ENCODE data around the gene SPATS2L.

Gene SPATS2L

DNA sequence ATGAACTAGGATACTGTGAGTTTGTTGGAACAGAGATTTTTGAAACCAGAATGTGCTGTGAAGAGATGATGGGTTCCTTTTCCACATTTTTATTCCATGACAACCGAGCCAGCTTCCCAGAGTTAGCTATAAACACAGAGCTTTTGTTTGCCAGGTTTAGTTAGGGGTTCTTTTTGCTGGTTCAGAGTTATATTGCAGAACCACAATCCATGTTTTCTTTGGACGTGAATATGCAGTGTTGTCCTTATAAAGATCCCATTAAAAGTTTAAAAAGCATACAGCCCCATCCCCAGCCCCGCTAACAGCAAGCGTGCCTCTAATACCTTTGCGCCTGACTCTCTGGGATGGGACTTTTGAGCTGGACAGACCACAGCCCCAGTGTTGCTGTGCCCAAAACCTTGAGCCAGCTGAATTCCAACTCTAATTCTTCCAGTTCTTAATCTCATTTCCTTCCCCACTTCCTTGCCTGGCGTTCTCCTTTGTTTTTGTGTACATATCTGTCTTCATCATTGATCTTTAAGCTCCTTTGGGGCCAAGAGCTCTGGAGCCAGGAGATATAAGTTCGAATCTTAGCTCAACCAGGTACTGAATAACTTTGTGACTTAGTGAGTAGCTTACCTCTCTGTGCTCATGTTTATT is 72.3 kb downstream of the SPATS2L start:
- DNase-seq (ENCODE audit: low spot score), result no peak

DNA sequence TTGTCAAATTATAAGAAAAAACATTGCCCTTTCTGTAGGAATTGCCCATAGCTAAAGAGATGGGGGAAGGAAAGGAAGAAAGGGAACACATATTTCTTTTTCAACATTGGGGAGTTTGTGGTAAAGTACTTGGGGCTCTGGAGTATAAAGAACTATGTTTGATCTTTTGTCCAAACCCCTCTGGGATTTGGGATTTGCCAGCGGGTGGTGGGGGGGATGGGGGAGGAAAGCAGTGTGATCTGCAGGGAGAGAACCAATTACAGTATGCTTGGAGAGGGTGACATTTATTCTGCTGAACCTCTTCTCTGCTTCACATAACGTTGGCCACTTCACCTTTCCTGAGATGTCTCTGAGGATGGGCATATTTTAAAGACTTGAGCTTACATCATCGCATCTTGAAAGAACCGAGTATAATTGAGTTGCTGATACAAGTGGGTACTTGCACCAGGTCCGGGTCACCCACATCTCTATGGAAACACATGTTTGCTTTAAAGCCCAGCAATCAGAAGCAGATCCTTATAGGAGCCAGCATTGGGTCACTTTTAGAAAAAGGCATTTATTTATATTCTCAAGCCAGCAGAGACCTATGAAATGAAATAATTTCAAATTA is 73.1 kb downstream of the SPATS2L start:
- no peak for DNase-seq (ENCODE audit: low spot score)

DNA sequence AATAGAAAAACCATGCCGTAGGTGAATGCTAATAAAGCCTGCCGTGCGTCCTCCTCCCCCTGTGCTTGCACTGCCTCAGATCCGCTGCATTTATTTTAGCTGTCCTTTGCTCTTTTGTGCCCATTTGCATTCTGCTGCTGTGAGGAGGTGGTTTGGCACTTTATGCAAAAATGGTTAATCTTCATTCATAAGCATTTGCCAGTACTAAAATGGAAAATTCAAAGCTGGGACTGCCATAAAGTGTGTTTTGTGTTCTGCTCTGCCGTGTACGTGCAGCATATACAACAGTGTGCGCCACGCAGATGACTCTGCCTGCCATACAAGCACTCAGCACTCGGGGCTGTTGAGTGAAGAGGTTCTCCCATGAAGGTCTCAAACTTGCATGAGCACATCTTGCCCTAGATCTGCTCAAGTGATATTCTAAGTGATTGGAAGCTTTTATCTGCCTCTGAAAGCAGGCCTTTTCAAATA is 73.6 kb downstream of the SPATS2L start:
- no peak for DNase-seq (ENCODE audit: low spot score)

DNA sequence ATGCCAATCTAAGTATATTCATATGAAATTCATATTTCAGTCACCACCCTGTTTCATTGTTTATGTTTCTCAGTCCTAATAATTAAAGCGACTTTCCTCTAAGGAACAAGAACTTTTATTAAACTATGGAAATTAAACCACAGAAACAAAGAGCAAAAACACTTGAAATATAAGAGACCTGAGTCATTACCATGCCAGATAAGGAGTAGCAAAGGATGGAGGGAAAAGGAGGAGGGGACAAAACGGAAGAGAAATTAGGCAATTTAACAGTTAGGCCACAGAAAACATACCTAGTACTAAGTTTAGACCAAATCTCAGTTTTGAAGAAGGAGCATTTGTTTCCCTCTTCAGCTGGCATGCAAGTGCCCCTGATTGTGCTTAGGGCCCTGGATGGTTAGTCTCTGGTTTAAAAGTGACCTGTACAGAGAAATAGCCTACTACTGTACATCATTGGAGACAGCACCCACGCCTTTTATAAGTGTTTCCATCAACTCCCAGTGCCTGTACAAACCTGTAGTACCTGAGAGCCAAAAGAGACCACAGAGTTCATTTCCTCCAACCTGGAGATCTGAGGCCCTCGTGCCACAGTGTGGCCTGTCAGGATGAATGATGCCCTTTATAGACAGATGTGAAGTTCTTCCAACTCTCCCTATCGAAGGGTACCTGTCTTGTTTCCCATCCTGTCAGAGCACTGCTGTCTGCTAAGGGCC is 74.5 kb downstream of the SPATS2L start:
- DNase-seq (ENCODE audit: low spot score), result no peak

DNA sequence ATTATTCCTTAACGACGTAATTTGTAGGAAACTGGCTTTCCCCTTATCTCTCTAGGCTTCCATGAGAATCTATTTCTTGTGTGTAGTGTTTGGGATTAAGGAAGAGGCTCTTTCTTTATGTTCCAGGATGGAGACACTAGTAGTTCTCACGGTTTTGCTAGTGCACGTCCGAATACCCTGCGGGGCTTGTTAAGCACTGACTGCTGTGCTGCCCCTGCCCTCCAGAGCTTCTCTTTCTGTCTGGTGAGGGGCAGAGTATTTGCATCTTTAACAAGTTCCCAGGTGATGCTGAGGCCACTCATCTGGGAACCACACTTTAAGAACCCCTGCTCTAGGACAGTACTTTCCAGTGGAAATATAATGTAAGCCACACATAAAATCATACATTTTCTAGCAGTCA is 76.4 kb downstream of the SPATS2L start:
- DNase-seq (ENCODE audit: low spot score), result no peak

DNA sequence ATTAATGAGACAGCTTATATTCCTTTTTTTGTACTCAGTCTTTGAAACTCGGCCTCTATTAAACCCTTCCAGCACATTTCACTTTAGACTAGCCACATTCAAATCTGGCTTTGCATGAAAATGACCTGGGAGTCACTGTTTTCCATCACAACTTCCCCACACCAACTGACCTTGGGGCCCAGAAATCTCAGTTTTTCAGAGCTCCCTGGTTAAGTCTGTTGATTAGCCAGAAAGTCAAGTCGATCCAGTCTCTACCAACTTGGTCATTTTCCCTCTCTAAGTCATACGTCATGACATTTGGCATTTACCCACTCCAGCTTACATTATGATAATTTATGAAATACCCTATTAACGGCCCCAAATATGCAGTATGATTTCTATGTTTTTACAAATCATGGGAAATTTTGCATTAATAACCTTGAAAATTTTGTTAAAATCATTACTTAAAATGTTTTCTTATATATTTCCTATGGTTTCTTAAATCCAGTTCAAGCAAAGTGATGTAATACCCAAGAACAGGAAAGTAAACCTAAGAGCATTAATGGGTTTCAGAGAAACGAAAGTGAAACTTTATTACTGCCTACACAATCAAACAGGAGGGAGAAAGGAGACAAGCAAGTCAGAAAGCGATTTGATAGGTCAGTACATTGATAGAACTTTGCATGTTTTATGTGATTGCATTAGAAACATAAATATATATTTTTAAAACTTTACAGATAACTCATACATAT is 77.1 kb downstream of the SPATS2L start:
- DNase-seq (ENCODE audit: low spot score), result peak; percentile 52

DNA sequence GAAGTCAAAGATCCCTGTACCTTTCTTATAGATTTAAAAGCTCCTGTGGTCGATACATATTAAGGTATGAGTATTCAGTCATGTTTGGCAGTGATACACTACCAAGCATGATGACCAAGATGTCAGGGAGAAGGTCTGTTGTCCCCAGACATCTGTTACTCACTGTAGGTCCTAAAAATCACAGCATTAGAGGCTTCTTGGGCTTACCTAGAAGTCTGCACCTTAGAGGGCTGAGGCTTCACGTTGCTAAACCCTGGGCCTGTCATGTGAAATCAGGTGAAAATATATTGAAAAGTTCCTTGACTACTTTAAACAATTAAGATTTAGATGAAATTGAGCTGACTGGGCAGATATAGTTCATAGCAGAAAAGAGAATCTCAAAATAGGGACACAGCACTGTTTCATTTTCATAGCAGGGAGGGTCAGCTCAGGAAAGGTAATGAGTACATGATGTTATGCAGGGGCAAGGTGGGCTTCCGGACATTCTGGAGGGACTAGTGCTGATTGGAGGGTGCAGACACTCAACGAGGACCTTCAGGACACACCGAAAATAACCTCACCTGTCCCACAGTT is 78.7 kb downstream of the SPATS2L start:
- no peak for DNase-seq (ENCODE audit: low spot score)

DNA sequence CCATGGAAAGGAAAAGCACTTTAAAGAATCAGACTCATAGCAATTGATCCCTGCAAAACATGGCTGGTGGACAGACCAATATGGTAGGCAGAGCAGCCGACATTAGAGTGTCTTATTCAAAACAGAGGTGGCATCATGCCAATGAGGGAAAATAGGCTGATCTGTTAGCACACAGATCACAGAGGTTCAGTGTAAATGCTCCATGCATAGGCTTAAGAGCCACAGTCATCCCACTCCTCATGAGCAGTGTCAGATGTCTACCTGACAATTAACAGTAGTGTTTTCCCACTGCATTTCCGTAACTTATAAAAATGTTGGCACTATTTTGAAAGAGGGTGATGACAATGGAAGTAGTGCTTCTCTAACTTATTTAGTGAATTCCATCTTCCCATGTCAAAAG is 86.7 kb downstream of the SPATS2L start:
- no peak for DNase-seq (ENCODE audit: low spot score)

DNA sequence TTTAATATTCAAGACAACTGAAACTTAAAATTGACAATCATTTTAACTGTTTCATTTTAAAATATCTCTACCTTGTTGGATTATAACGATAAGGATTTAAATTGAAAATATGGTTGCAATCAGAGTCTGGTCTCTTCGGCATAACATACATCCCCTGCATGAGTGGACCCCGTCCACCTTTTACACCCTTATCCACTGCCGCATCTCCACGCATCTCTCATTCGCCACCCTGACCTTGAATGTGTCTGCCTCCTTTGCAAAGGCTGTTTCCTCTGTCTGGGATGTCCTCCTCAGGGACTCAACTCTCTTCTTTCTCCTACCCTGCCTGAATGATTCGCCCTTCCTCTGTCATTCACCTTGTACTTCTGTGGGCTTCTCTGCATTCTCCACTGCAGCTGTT is 87.6 kb downstream of the SPATS2L start:
- DNase-seq (ENCODE audit: low spot score), result no peak

DNA sequence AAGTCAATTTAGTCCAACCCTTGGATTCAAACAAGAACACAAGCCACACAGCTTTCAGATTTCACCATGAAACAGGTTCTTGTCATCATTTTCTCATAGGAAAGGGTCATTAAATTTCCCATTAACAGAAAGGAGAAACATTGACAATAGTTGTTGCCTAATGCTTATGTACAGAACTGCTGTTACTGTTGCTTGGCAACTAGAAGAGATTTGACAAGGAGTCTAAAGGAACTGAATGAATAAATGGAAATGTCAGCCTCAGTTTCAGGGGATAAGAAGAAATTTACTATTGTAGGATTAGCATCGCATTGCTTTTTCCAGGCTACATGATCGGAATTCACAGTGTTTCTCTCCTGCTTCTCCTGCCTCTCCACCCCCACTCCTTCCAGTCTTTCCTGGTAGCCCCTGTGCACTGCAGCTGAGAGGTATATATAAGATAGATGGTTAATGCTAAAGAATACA is 90.3 kb downstream of the SPATS2L start:
- no peak for DNase-seq (ENCODE audit: low spot score)

DNA sequence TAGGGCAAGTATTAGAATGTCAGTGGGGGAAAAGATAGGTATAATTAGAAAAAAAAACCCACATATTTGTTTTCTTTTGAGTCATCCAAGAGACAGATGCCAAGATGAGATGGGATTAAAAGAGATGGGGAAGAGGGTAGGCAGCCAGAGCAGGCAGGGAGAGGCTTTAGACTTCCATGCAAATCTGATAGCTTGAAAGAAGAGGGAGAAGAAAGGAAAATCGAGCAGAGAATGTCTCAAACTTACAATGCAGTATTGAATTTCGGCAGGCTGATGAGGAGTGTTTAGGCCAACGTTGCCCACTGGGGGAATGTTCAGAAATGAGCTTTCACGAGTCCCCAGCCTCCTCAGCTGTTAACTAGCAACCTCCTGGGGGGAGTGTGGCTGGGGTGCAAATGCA is 91.3 kb downstream of the SPATS2L start:
- DNase-seq (ENCODE audit: low spot score), result no peak

DNA sequence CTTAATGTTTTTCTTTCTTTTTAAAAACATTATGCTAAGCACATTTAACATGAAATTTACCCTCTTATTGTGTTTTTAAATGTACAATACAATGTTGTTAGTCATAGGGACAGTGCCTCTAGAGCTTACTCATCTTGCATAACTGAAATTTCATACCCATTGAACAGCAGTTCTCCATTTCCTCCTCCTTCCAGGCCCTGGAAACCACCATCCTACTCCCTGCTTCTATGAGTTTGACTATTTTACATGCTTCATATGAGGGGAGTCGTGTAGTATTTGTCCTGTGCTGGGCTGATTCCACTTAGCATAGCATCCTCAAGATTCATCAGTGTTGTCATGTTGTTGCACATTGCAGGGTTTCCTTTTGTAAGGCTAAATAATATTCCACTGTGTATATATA is 92.6 kb downstream of the SPATS2L start:
- peak; percentile 83 for DNase-seq (ENCODE audit: low spot score)

DNA sequence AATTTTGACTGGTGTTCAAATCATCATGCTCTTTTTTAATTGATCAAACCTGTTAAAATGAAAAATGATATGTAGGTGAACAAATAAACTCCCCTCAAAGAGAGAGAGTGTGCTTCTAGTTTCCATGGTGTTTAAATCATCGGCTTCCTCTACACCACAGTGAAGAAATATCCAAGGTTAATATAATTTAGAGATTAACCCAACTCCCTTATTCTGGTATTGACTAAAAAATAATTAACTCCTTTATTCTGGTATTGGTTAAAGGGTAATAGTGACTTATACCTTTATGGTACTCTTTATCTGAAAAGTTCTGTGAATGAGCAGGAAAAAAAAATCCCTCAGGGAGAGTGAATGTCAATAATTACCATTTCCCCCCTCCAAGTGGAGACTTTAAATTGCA is 93.1 kb downstream of the SPATS2L start:
- DNase-seq (ENCODE audit: low spot score), result no peak

DNA sequence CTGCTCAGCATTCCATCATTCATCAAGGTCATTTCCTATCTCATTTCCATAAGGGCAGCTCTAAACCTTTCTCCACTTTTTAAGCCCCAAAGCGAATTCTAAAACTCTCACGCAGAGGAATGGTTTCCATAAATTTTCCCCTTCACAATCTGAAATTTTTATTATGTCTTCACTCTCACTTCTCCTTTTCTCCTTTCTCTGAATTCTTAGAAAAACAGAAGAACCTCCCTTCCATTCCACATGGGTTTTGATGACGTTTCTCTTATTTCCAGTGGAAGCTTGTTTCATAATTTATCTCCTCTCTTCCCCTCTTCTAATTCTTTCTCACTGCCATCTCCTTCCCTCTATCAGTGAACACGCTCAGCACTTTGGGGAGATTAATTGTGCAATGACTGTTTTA is 97.3 kb downstream of the SPATS2L start:
- no peak for DNase-seq (ENCODE audit: low spot score)

DNA sequence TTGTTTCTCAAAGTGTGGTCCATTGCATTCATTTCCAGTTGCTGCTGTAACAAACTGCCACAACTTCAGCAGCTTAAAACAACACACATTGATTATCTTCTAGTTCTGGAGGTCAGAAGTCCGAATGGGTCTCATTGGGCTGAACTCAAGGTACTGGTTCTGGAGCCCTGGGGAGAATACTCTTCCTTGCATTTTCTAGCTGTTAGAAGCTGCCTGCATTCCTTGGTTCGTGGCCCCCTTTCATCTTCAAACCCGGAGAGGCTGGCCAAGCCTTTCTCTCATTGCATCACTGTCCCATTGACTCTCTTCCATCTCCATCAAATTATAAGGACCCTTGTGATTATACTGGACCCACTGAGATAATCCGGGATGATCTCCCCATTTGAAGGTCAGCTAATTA is 98.1 kb downstream of the SPATS2L start:
- DNase-seq (ENCODE audit: low spot score), result no peak

DNA sequence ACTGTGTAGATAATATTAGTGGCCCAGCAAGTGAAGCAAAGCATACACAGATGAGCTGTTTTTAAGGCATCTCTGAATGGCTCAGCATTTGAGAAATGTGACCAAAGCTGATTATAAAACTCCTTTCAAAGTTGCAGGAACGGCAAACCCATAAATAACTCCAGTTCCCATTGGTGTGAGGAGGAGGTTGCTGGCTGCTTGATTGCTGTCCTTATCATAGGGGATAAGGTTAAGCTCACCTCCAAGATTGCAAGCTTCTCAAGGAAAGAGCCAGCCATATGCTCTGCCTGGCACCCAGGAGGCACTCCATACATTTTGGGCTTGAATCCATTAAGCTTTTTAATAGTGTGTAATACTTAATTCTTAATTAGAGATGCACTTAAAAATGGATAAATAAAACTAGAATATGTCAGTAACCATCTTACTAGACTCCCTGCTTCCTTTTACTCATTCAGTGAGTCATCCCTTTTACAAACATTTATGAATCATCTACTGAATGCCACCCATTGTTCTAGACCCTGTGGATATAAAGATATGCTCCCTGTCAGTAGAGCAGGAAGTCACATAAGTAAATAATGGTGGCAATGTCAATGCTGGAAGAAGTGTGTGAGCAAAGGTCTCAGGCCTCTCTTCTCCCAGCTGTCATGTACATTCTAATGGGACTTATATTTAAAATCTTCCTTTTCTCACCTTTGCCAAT is 99.3 kb downstream of the SPATS2L start:
- peak; percentile 99 for DNase-seq (ENCODE audit: low spot score)

DNA sequence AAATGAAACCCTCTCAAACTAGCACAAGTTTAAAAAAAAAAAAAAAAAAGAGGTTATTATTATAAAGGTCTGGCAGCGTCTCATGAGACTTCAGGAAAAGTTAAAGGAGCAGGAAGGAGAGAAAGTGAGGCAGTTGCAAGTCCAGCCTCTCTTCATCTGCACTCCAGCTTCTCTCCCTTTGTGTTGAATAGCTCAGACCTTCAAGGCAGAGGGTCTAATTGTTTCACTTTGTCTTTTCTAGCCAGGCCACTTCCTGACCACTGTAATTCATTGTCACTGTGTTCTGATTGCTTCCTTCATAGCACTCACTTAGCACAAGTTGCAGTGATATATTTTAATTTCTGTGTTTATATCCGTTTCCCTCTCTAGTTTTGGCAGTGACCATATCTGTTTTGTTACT is 99.9 kb downstream of the SPATS2L start:
- peak; percentile 72 for DNase-seq (ENCODE audit: low spot score)

DNA sequence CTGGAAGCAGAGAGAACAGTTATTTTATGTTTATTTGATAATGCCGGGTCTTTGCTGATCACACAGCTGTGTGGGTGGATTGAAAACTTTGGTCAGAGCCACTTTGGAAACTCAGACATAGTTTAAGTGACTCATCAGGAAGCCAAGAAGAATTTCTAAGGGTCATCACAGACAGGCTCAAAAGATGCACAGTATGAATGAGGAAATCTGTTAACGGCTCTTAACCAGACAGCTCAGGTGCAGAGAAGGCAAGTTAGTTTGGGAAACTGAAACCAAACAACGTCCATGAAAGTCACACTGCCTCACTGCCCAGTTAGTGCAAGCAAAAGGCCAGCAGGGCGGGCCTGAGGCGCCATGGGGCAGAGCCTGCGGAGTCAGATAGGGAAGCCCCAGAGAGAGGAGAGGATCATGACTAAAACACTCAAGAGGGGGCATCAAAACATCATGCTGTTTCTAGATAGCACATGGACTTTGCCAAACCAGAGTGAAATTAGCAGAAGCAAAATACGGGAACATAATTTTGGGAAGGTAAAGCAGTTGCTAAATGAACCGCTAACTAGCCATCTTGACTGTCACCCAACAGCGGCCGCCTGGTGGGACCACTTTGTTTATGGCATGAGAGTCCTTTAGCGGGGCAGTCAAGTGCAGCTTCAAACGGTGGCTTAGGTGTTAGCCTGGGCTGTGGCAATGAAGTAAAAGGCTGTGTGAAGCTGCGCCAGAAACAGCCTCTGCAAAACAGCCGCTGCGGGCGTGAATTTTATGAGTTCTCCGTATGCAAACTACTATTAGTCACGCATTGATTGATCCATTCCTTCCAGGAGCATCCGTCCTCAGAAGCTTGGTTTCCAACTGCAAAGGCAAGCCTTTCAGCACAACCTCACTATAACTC is 102.2 kb downstream of the SPATS2L start:
- DNase-seq (ENCODE audit: low spot score), result peak; percentile 82

DNA sequence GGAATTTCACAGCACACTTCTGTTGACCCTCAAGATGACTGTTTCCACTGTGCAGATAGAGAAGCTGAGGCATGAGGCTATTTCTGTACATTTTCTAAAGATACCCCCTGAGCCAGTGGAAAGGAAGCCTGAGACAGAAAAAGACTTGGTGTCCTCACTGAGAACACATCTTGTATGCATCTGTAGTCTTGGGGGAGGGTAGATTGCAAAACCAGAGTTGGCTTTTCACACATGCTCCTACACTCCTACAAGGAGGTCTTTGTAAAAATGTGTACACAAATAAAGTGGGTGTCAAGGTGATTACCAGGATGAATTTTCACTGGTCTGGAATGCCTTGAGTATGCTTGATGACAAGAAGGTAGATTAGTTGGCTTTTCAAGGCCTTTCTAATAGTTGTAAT is 105.3 kb downstream of the SPATS2L start:
- DNase-seq (ENCODE audit: low spot score), result no peak

DNA sequence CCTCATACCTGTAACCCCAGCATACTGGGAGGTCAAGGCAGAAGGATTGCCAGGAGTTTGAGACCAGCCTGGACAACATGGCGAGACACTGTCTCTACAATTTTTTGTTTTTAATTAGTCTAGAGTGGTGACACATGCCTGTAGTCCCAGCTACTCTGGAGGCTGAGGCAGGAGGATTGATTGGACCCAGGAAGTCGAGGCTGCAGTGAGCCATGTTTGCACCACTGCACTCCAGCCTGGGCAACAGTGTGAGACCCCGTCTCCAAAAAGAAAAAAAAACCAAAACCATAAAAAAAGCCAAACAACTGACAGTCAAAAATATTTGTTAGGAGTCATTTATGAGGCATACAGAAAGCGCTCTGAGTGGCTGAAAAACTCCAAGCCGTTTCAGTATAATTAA is 107.9 kb downstream of the SPATS2L start:
- DNase-seq (ENCODE audit: low spot score), result no peak

DNA sequence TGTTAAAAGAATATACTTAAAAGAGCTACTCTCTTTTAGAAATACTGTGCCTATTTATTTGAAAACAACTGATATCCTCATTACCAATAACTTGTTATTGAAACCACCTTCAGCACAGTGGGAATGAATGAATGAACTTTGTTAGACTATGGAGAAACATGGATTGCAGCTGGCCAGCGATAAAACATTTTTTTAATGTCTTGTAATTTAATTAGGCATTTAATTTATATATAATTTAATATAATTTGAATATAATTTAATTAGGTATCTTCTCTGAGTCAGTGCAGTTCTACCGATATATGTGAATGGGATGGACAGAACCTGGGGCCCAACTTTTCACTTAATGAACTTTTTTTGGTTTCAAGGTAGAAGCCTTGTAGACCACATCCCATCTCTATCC is 109.0 kb downstream of the SPATS2L start:
- DNase-seq (ENCODE audit: low spot score), result no peak

All from kidney capillary endothelial cell (primary cell).